Gastroesophageal sphincter (tissue), 4 donors: ENCODE measurements around the gene TXNDC17. TPM values are rescaled to one million over a fixed set of nuclear protein-coding genes. Genes with fewer than 3 reads are reported as not detected.

Source experiments
- ATAC-seq: fragments of 150-250 bp; one replicate; pipeline ENCODE4 v1.9.1; 2016; ENCODE audit warnings: mild to moderate bottlenecking, moderate library complexity
- H3K27ac ChIP-seq, 4 donors: fragments of 200-600 bp; sonication (generic) in 3 of 4; 1 replicate in 3 of 4; 2 replicates in 1 of 4; pipeline ENCODE4 v1.5.1; 2016 to 2019
- H3K27me3 ChIP-seq: fragments of 200-600 bp; sonication (generic); one replicate; pipeline ENCODE4 v1.5.1; 2019
- H3K36me3 ChIP-seq, 2 donors: fragments of 200-600 bp; sonication (generic); one replicate each; pipeline ENCODE4 v1.5.1; 2019; ENCODE audit warnings: control low read depth in 1 of 2
- H3K4me1 ChIP-seq, 3 donors: fragments of 200-600 bp; sonication (generic); 1 replicate in 2 of 3; 2 replicates in 1 of 3; pipeline ENCODE4 v1.5.1; 2016 to 2019; ENCODE audit warnings: control low read depth in 2 of 3
- H3K4me3 ChIP-seq, 2 donors: fragments of 200-600 bp; sonication (generic); one replicate each; pipeline ENCODE4 v1.5.1; 2019; ENCODE audit warnings: mild to moderate bottlenecking in 1 of 2, moderate library complexity in 1 of 2
- H3K9me3 ChIP-seq, 3 donors: fragments of 200-600 bp; sonication (generic); one replicate each; pipeline ENCODE4 v1.5.1; 2017 to 2019; ENCODE audit warnings: control low read depth in 2 of 3
- CTCF ChIP-seq, 4 experiments: fragments of 200-600 bp in 2 of 4; fragments of 450-650 bp in 2 of 4; sonication (generic) in 1 of 4; IDR thresholded peaks; one replicate each; pipeline ENCODE4 v1.5.1; 2017 to 2019; ENCODE audit warnings: antibody characterized with exemption in 4 of 4, mild to moderate bottlenecking in 2 of 4, moderate library complexity in 2 of 4
- EP300 ChIP-seq: sonication (generic); formaldehyde crosslinking; IDR thresholded peaks from one replicate; pipeline ENCODE4 v1.6.1; 2017; ENCODE audit warnings: antibody characterized with exemption, mild to moderate bottlenecking
- POLR2A ChIP-seq, 2 donors: fragments of 450-650 bp; IDR thresholded peaks; one replicate each; pipeline ENCODE4 v1.6.1; 2017; ENCODE audit warnings: antibody characterized with exemption in 2 of 2, mild to moderate bottlenecking in 2 of 2, moderate library complexity in 1 of 2
- POLR2AphosphoS5 ChIP-seq: sonication (generic); formaldehyde crosslinking; IDR thresholded peaks from one replicate; pipeline ENCODE4 v1.6.1; 2017; ENCODE audit warnings: antibody characterized with exemption
- WGBS, 2 donors: methylation state at CpG; one replicate each; pipeline ENCODE4 v1.1.5; 2018; ENCODE audit warnings: low coverage in 1 of 2; 5-methylcytosine and 5-hydroxymethylcytosine counted together
- total RNA-seq, 4 donors: library from RNA; depleted of rRNA; stranded (reverse); fragments of >200 nt; gene quantifications; one replicate each; pipeline ENCODE4 v1.1.0, GENCODE V29; 2016

TXNDC17 gene
- total RNA-seq, 4 donors from 2014 or later, result 41.2 to 85.8 (median 68.2) TPM

DNA sequence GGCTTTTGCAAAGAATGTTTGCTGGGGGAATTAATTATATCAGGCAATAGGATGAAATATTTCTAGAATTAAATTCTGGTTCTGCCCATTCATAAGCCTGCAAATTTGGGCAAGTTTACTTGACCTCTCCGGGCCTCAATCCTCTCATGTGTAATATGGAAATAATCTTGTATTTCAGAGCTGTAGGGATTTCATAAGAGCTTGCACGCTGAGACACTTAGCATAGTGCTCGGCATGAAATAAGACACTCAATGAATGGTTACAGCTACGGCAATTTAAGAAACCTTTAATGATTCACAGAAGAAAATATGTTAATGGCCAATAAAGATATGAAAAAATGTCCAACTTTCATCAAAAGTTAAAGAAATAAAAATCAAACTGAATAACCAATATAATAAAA, 43.9 kb upstream of the TXNDC17 start:
- Histone ChIP-seq H3K9me3 (no peaks in the 10 kb centered on the region), H3K27me3 (no peaks in the 10 kb centered on the region), H3K36me3 (peaks cover 7 to 94% of the 10 kb centered on the region in 2 donors), H3K27ac (no peak overlapping the region), H3K4me1 (peaks cover 0 to 25% (median 19%) of the 10 kb centered on the region in 3 donors), H3K4me3 (no peak overlapping the region)
- no peak for TF ChIP-seq POLR2AphosphoS5
- no peak for ATAC-seq
- 90 to 94% methylated on average over 4 of the region's 4 CpGs for WGBS, 2 donors

DNA sequence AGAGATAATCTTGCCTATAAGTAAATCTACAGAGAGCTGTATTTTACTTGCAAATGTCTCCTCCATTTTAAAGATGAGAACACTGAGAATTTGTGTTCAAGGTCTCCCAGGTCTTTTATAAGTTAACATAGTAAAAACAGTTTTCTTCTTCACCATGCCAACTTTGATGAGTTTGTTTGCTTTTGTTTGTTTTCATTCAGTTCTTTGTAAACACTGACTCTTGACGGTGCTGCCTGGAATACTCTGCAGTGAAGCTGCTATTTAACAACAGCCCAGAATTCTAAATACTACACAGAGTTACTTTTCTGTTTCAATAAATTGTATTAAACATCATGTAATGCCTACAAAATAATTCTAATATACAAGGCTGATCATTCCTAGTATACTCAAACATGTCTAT, 43.1 kb upstream of the TXNDC17 start:
- no peaks in the 10 kb centered on the region for H3K9me3 ChIP-seq
- peak overlapping the region in 2 of 4 donors; percentile 13 to 43 for H3K27ac ChIP-seq
- no peaks in the 10 kb centered on the region for H3K27me3 ChIP-seq
- H3K4me3 ChIP-seq, result no peak overlapping the region
- H3K36me3 ChIP-seq, result peaks cover 7 to 90% of the 10 kb centered on the region in 2 donors
- no peak for ATAC-seq
- H3K4me1 ChIP-seq, result peaks cover 0 to 28% (median 19%) of the 10 kb centered on the region in 3 donors
- 17 to 71% methylated on average over 1 of the region's 1 CpG for WGBS, 2 donors
- TF ChIP-seq POLR2AphosphoS5 (no peak), CTCF (IDR thresholded peaks at IDR 0.05) (no peak), POLR2A (IDR thresholded peaks at IDR 0.05) (no peak)

- ATAC-seq, result no peak
- Histone ChIP-seq H3K4me1 (peaks cover 0 to 45% (median 26%) of the 10 kb centered on the region in 3 donors), H3K27me3 (no peaks in the 10 kb centered on the region), H3K27ac (no peak overlapping the region), H3K36me3 (peaks cover 5 to 78% of the 10 kb centered on the region in 2 donors), H3K4me3 (no peak overlapping the region), H3K9me3 (no peaks in the 10 kb centered on the region)
- no peak for TF ChIP-seq EP300
- no peak for TF ChIP-seq CTCF (IDR thresholded peaks at IDR 0.05)
- no peak for TF ChIP-seq POLR2AphosphoS5
- no peak for TF ChIP-seq POLR2A (IDR thresholded peaks at IDR 0.05)
These were observed 41.5 kb upstream of the TXNDC17 start for GRCh38 chr17:6599364-6599763.

GRCh38 chr17:6602141-6602540, 38.7 kb upstream of the TXNDC17 start:
- WGBS, 2 donors, result 79 to 90% methylated on average over 2 of the region's 2 CpGs
- H3K4me1 ChIP-seq, result peaks cover 0 to 46% (median 26%) of the 10 kb centered on the region in 3 donors
- H3K9me3 ChIP-seq, result no peaks in the 10 kb centered on the region
- H3K36me3 ChIP-seq, result peaks cover 0 to 78% of the 10 kb centered on the region in 2 donors
- no peaks in the 10 kb centered on the region for H3K27me3 ChIP-seq
- no peak overlapping the region for H3K27ac ChIP-seq
- TF ChIP-seq POLR2AphosphoS5, result no peak
- TF ChIP-seq EP300, result no peak
- TF ChIP-seq POLR2A (IDR thresholded peaks at IDR 0.05), result no peak
- no peak for TF ChIP-seq CTCF (IDR thresholded peaks at IDR 0.05)
- no peak overlapping the region for H3K4me3 ChIP-seq
- no peak for ATAC-seq

- H3K36me3 ChIP-seq, result peaks cover 0 to 79% of the 10 kb centered on the region in 2 donors
- H3K27ac ChIP-seq, result peak overlapping the region; percentile 13 to 58 (median 34)
- ATAC-seq, result no peak
- no peak overlapping the region for H3K4me3 ChIP-seq
- H3K9me3 ChIP-seq, result no peaks in the 10 kb centered on the region
- peaks cover 0 to 31% (median 21%) of the 10 kb centered on the region in 3 donors for H3K4me1 ChIP-seq
- 20 to 34% methylated on average over 3 of the region's 3 CpGs for WGBS, 2 donors
- TF ChIP-seq POLR2AphosphoS5 (no peak), EP300 (no peak), CTCF (IDR thresholded peaks at IDR 0.05) (no peak), POLR2A (IDR thresholded peaks at IDR 0.05) (no peak)
- no peaks in the 10 kb centered on the region for H3K27me3 ChIP-seq
These were observed 37.0 kb upstream of the TXNDC17 start for GRCh38 chr17:6603744-6604325.
